HCT116 (cell line): Measurements from ENCODE around the gene AKT3. TPM values are rescaled to one million over a fixed set of nuclear protein-coding genes. Genes with fewer than 3 reads are reported as not detected.

Experiments
- ATAC-seq: fragments of 200-7000 bp; cut with Tn5 transposase; 2 replicates; pipeline ENCODE4 v1.9.1; 2020; ENCODE audit warnings: mild to moderate bottlenecking, moderate library complexity
- BruUV-seq: library from RNA; stranded (reverse); fragments of 400-500 nt; replicated peaks from 2 replicates; lab custom pipeline; 2021; lab: Mats Ljungman, UMichigan
- CTCF ChIA-PET: fragments of 300-600 bp; sonication (Branson Sonifier 250); formaldehyde crosslinking; loops from one replicate; lab custom pipeline; 2021; ENCODE audit warnings: antibody characterized with exemption; lab: Charles Lee
- POLR2A ChIA-PET: fragments of 300-600, 350-600 bp; sonication (Branson Sonifier 250); formaldehyde crosslinking; loops from one replicate; lab custom pipeline; 2021; ENCODE audit warnings: antibody characterized with exemption; lab: Charles Lee
- RAD21 ChIA-PET, 2 experiments: fragments of 300-600 bp; sonication (Branson Sonifier 250); formaldehyde crosslinking; loops; one replicate each; lab custom pipeline; 2023; ENCODE audit warnings: low total read pairs in 2 of 2; ENCODE audit not compliant: uncharacterized antibody in 2 of 2, unreplicated experiment in 2 of 2, low non-redundant PET in 1 of 2; lab: Charles Lee
- DNase-seq: peaks from one replicate; pipeline ENCODE4 v3.0.0-alpha.2; 2010; ENCODE audit warnings: low read depth, low spot score
- H2AFZ ChIP-seq: fragments of 200-600 bp; shearing (Covaris generic), sonication (generic); 2 replicates; pipeline ENCODE4 v1.6.1; 2017; ENCODE audit warnings: low read depth, mixed run types, mixed read lengths, antibody characterized with exemption, low read length; ENCODE audit not compliant: poor library complexity, severe bottlenecking
- H3K27ac ChIP-seq: 2 replicates; pipeline ENCODE4 v1.5.1; 2012; ENCODE audit warnings: low read depth, low read length
- H3K27me3 ChIP-seq: fragments of 200-600 bp; sonication (generic); 2 replicates; pipeline ENCODE4 v1.6.1; 2016; ENCODE audit warnings: mixed run types, low read length, mixed read lengths; ENCODE audit not compliant: insufficient read depth
- H3K36me3 ChIP-seq, 2 experiments: fragments of 200-500 bp in 1 of 2; fragments of 200-600 bp in 1 of 2; sonication (Bioruptor generic) in 1 of 2; sonication (generic) in 1 of 2; 2 replicates each; pipeline versions ENCODE4 v1.5.1 to v1.6.1; 2014 to 2016; ENCODE audit warnings: low read length in 2 of 2, inconsistent platforms in 1 of 2, mixed read lengths in 1 of 2, mixed run types in 1 of 2; ENCODE audit not compliant: insufficient read depth in 2 of 2, control insufficient read depth in 1 of 2
- H3K4me1 ChIP-seq, 2 experiments: fragments of 200-600 bp in 1 of 2; sonication (generic) in 1 of 2; 2 replicates each; pipeline versions ENCODE4 v1.5.1 to v1.6.1; 2012 to 2017; ENCODE audit warnings: low read length in 2 of 2, inconsistent platforms in 1 of 2, mild to moderate bottlenecking in 1 of 2, mixed read lengths in 1 of 2, mixed run types in 1 of 2, moderate library complexity in 1 of 2; ENCODE audit not compliant: insufficient read depth in 2 of 2, control insufficient read depth in 1 of 2
- H3K4me2 ChIP-seq: fragments of 200-600 bp; sonication (generic); 2 replicates; pipeline ENCODE4 v1.6.1; 2017; ENCODE audit warnings: mixed run types, low read length, mixed read lengths
- H3K4me3 ChIP-seq, 2 experiments: fragments of 200-600 bp in 1 of 2; sonication (generic) in 1 of 2; replicated peaks in 1 of 2; 2 replicates each; pipeline ENCODE4 v1.5.1; 2011 to 2016; ENCODE audit warnings: low read length in 2 of 2, control low read depth in 1 of 2, low read depth in 1 of 2, mild to moderate bottlenecking in 1 of 2, mixed read lengths in 1 of 2, mixed run types in 1 of 2
- H3K79me2 ChIP-seq: fragments of 200-600 bp; sonication (generic); 2 replicates; pipeline ENCODE4 v1.6.1; 2017; ENCODE audit warnings: mild to moderate bottlenecking, mixed run types, low read length, moderate library complexity, mixed read lengths; ENCODE audit not compliant: insufficient read depth
- H3K9ac ChIP-seq: fragments of 200-600 bp; sonication (generic); 2 replicates; pipeline ENCODE4 v1.6.1; 2016; ENCODE audit warnings: low read length, mixed read lengths
- H3K9me2 ChIP-seq: fragments of 200-600 bp; sonication (generic), shearing (Covaris generic); 2 replicates; pipeline ENCODE4 v1.6.1; 2017; ENCODE audit warnings: mixed run types, mild to moderate bottlenecking, moderate library complexity; ENCODE audit not compliant: insufficient read depth
- H3K9me3 ChIP-seq, 2 experiments: fragments of 200-500 bp in 1 of 2; fragments of 200-600 bp in 1 of 2; sonication (Bioruptor generic) in 1 of 2; sonication (generic) in 1 of 2; 2 replicates each; pipeline ENCODE4 v1.6.1; 2014 to 2017; ENCODE audit warnings: low read length in 2 of 2, mixed read lengths in 2 of 2, inconsistent platforms in 1 of 2, low read depth in 1 of 2, mild to moderate bottlenecking in 1 of 2, mixed run types in 1 of 2, moderate library complexity in 1 of 2; ENCODE audit not compliant: control insufficient read depth in 1 of 2, insufficient read depth in 1 of 2
- H4K20me1 ChIP-seq: fragments of 200-600 bp; sonication (generic), shearing (Covaris generic); 2 replicates; pipeline ENCODE4 v1.6.1; 2017; ENCODE audit warnings: mixed run types, mild to moderate bottlenecking, moderate library complexity; ENCODE audit not compliant: insufficient read depth
- CBX3 ChIP-seq: IDR thresholded peaks from 2 replicates; pipeline ENCODE4 v1.6.1; 2012; ENCODE audit warnings: low read depth
- CTCF ChIP-seq, 3 experiments: fragments of 200-600 bp in 1 of 3; sonication (generic) in 1 of 3; IDR thresholded peaks in 2 of 3; conservative IDR thresholded peaks in 1 of 3; 2 replicates each; pipeline ENCODE4 v1.5.1; 2012 to 2017; ENCODE audit warnings: low read depth in 2 of 3, low read length in 2 of 3, antibody characterized with exemption in 1 of 3, borderline replicate concordance in 1 of 3, control low read depth in 1 of 3, mild to moderate bottlenecking in 1 of 3, mixed read lengths in 1 of 3, mixed run types in 1 of 3, moderate library complexity in 1 of 3; ENCODE audit not compliant: insufficient read depth in 1 of 3
- ELF1 ChIP-seq: IDR thresholded peaks from 2 replicates; pipeline ENCODE4 v1.6.1; 2012; ENCODE audit warnings: low read depth, borderline replicate concordance
- EZH2 ChIP-seq: fragments of 200-600 bp; sonication (generic); IDR thresholded peaks from 2 replicates; pipeline ENCODE4 v1.6.1; 2017; ENCODE audit warnings: antibody characterized with exemption, mixed run types
- EZH2phosphoT487 ChIP-seq: fragments of 200-600 bp; IDR thresholded peaks from 2 replicates; pipeline ENCODE4 v1.6.1; 2018; ENCODE audit warnings: antibody characterized with exemption, borderline replicate concordance
- POLR2A ChIP-seq: IDR thresholded peaks from 2 replicates; pipeline ENCODE4 v1.7.0; 2011; ENCODE audit warnings: borderline replicate concordance; ENCODE audit not compliant: insufficient read depth, insufficient read length; ENCODE audit errors: extremely low read depth
- POLR2AphosphoS5 ChIP-seq: IDR thresholded peaks from 2 replicates; pipeline ENCODE4 v1.6.1; 2011; ENCODE audit warnings: mild to moderate bottlenecking, low read depth, low read length, moderate library complexity
- RAD21 ChIP-seq: IDR thresholded peaks from 2 replicates; pipeline ENCODE4 v1.6.1; 2012; ENCODE audit warnings: low read depth, mild to moderate bottlenecking
- SRF ChIP-seq: IDR thresholded peaks from 2 replicates; pipeline ENCODE4 v1.6.1; 2012; ENCODE audit warnings: low read depth
- ZBTB33 ChIP-seq: IDR thresholded peaks from 2 replicates; pipeline ENCODE4 v1.6.1; 2011; ENCODE audit warnings: mild to moderate bottlenecking, low read length, moderate library complexity; ENCODE audit not compliant: insufficient replicate concordance; ENCODE audit errors: extremely low read depth
- ZNF274 ChIP-seq: fragments of 200-500 bp; sonication (Bioruptor generic); IDR thresholded peaks from 2 replicates; pipeline ENCODE4 v1.6.1; 2014; ENCODE audit warnings: mild to moderate bottlenecking, low read depth, low read length, inconsistent platforms
- intact Hi-C: fragments of 100-400 bp; cut with micrococcal nuclease; formaldehyde crosslinking; loops from 2 replicates; pipeline ENCODE4 v1.10.0; 2022
- total RNA-seq: library from RNA; stranded (reverse); gene quantifications from one replicate; pipeline ENCODE4 v1.2.1, GENCODE V29; 2021; ENCODE audit not compliant: unreplicated experiment
- TF ChIP-seq, protein P1 (sequence below): IDR thresholded peaks from 2 replicates; pipeline ENCODE4 v1.6.1; 2012; ENCODE audit warnings: low read depth

AKT3 gene
- total RNA-seq, 1 experiment from 2014 or later: 0.49 TPM

- H3K4me2 ChIP-seq: peak overlapping the region; percentile 59; the same call in 1 of the 2 replicates
- RAD21 ChIA-PET: interaction anchor here in 1 of 2 experiments (0.7 kb wide), 1 partner anchor 86 kb away, joined by 3 read pairs; no protein-coding TSS in a partner anchor
- TF ChIP-seq POLR2AphosphoS5 (no peak), CTCF (IDR thresholded peaks at IDR 0.05 in 2 of 3, conservative IDR thresholded peaks at IDR 0.05 in 1 of 3; ENCODE audit: borderline replicate concordance in 1 of 3, insufficient read depth in 1 of 3, low read depth in 2 of 3, low read length in 2 of 3) (no peak), CBX3 (no peak), POLR2A (no peak), EZH2phosphoT487 (no peak), EZH2 (no peak), SRF (no peak), ZBTB33 (no peak), RAD21 (no peak), ZNF274 (no peak), ELF1 (no peak)
- TF ChIP-seq, protein P1, sequence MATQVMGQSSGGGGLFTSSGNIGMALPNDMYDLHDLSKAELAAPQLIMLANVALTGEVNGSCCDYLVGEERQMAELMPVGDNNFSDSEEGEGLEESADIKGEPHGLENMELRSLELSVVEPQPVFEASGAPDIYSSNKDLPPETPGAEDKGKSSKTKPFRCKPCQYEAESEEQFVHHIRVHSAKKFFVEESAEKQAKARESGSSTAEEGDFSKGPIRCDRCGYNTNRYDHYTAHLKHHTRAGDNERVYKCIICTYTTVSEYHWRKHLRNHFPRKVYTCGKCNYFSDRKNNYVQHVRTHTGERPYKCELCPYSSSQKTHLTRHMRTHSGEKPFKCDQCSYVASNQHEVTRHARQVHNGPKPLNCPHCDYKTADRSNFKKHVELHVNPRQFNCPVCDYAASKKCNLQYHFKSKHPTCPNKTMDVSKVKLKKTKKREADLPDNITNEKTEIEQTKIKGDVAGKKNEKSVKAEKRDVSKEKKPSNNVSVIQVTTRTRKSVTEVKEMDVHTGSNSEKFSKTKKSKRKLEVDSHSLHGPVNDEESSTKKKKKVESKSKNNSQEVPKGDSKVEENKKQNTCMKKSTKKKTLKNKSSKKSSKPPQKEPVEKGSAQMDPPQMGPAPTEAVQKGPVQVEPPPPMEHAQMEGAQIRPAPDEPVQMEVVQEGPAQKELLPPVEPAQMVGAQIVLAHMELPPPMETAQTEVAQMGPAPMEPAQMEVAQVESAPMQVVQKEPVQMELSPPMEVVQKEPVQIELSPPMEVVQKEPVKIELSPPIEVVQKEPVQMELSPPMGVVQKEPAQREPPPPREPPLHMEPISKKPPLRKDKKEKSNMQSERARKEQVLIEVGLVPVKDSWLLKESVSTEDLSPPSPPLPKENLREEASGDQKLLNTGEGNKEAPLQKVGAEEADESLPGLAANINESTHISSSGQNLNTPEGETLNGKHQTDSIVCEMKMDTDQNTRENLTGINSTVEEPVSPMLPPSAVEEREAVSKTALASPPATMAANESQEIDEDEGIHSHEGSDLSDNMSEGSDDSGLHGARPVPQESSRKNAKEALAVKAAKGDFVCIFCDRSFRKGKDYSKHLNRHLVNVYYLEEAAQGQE: no peak
- no peaks in the 10 kb centered on the region for H3K9me2 ChIP-seq
- no peaks in the 10 kb centered on the region for H3K36me3 ChIP-seq
- no peak overlapping the region for H3K27ac ChIP-seq
- peaks cover 44% of the 10 kb centered on the region for H3K27me3 ChIP-seq
- no peak for ATAC-seq
- no peaks in the 10 kb centered on the region for H3K9me3 ChIP-seq
- no peaks in the 10 kb centered on the region for H3K4me1 ChIP-seq
- CTCF ChIA-PET: interaction anchor here (1.0 kb wide), 1 partner anchor 154 kb away, joined by 3 read pairs; no protein-coding TSS in a partner anchor
- POLR2A ChIA-PET: no interaction called here
- DNase-seq: no peak
- no peak overlapping the region for H3K9ac ChIP-seq
- no TSS peak for BruUV-seq
- H4K20me1 ChIP-seq: no peaks in the 10 kb centered on the region; the same call in 1 of the 2 replicates
- intact Hi-C loops: loop anchor here (5.0 kb wide), 2 partner anchors 193 to 423 kb away; no protein-coding TSS in a partner anchor
- H2AFZ ChIP-seq: no peak overlapping the region
- H3K79me2 ChIP-seq: no peaks in the 10 kb centered on the region
- H3K4me3 ChIP-seq: no peak overlapping the region
Observed at GRCh38 chr1:243849421-243850201, 432 bp downstream of the AKT3 start.
